Head of caudate nucleus (tissue), 42 donors: Measurements from ENCODE around the gene NLK.
A peak's percentile ranks its signal among the peaks of the same experiment; 100 is the strongest.
"Not testable (repeated sequence)": the region's sequence is repeated elsewhere in the genome, so short reads cannot be mapped to it uniquely, and the experiment has no call there.

Experiments
- DNase-seq, 42 donors: peaks; one replicate each; pipeline versions ENCODE4 v3.0.0 to v3.0.0-alpha.2; 2020 to 2021; ENCODE audit warnings: mixed read lengths in 7 of 42
- intact Hi-C: fragments of 100-400 bp; cut with DNase I; formaldehyde crosslinking; loops from one replicate; pipeline ENCODE4 v1.15.0; 2022

Gene NLK

DNA sequence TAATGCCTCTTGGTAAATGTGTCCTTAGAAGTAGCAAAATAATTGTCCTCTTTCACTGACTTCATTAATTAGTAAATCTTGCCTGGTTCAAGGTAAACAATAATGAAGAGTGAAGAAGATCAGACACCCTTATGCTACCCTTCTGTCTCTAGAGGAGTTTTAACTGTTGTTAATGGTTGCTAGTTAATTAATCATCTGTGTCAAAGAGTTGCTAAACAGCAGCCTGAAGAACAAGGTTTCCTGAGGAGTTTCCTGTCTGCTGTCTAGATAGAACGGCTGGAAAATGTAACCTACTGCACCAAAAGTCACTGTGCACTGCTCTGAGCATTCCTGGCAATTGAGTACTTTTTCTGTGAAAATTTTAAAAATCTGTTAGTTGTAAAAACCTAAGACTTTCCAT, 131.3 kb downstream of the NLK start:
- no peak for DNase-seq
- intact Hi-C loops = no loop called here

DNA sequence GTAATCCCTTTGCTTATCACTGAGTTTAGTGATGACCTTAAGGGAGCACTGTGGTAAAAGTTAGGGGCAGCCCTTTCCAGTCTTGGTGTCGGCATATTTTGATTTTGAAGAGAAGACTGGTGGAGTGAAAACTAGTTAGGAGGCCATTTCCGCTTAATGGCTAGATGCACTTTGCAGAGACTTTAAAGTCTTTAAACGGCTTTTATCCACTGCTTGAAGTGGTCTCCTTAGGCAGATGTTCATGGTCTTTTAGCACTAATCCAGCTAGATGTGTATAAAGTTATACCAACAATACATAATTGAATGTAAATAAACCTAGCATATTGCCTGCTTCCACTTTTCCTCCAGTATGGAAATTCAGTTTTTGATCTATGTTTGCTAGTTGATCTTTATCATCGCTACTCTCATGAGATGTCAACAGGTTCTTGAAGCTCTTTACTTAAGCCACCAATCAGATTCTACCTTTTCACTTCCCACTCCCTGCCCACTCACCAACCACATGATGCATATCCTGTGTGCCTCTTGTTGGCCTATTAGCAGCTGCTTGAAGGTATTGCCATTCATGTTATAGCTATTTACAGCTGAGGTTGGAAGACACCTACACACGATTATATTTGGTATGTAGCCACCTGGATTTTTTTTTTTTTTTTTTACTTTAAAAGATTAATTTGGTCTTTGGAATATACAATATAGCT, 132.0 kb downstream of the NLK start:
- intact Hi-C loops = no loop called here
- DNase-seq = no peak

DNA sequence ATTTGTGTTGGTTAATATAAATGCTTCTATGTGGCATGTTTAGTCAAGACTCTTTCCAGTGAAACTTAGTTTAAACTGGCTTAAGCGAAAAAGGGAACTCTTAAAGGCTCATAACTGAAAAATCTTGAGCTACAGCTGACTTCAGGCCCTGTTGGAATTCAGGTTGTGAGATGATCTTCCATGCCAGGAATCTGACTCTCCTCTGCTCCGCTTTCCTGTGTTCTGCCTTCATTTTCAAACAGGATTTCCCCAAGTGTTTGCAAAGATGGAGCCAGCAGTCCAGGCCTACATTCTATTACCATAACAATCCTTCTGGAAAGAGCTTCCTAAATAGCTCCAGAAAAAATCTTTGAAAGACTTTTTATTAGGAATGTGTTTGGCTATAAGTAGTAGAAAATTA, 134.9 kb downstream of the NLK start:
- no peak for DNase-seq
- intact Hi-C loops = no loop called here

DNA sequence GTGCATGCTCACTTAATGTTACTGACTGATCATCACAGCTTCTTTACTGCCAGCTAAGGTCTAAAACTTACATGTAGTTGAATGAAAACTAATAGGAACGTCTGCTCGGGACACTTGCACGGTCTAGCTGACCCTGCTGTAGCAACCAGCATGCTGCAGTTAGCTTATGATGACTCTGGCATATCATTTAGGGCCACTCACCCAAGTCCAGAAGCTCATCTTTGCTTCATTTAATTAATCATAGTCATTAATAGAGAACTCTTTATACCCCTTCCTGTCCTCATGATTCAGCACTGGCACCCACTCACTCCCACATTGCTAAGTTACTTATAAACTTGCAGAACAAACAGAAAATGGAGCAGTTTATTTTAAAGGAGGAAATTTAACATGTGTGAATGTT, 136.3 kb downstream of the NLK start:
- peak in 7 of 42 donors; percentile 9 to 48 (median 22) for DNase-seq
- intact Hi-C loops = no loop called here

DNA sequence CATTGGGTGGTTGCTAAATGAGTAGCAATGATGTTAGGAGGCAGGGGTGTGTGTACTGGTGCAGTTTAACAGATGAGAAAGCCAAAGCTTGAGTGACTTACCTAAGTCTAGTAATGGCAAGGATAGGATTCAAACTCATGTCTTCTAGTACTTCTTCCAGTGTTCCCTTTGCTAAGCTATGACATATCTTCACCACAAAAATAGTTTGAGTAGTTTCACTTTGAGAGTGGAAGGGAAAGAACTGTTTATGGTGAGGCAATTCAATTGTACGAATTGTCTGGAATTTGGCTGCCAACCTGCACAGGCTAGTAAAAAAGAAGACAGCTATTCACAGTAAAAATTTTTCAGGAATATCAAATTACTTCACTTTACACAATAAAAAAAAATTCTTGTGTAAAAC, 138.0 kb downstream of the NLK start:
- DNase-seq = no peak
- intact Hi-C loops = no loop called here

DNA sequence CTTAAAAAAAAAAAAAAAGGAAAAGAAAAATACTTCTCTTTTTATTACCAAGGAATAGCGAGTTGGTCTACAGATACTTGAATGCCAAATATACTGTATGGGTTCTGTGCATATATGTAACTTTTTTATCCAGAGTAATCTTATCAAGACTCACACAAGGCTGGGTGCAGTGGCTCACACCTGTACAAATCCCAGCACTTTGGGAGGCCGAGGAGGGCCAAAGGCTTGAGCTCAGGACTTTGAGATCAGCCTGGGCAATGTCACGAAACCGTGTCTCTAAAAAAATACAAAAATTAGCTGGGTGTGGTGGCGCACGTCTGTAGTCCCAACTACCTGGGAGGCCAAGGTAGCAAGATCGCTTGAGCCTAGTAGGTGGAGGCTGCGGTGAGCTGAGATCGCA, 139.1 kb downstream of the NLK start:
- intact Hi-C loops = no loop called here
- no peak for DNase-seq

DNA sequence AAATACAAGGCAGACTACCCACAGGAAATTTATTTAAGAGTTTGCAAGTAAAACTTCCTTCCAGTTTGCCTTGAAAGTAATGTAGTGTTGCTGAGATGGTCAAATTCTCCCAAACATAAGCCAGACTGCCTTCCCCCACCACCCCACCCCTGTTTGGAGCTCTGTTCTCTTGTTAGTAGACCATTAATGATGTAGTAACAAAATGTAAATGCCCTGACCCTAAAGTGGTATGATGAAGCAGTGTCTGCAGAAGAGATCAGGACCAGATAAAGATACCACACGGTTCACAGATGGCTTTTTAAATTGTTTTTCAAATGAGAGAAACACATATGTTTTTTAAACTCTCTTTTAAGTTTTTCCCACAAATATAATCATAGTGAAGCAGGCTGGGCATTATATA, 140.1 kb downstream of the NLK start:
- DNase-seq = no peak
- intact Hi-C loops = no loop called here

DNA sequence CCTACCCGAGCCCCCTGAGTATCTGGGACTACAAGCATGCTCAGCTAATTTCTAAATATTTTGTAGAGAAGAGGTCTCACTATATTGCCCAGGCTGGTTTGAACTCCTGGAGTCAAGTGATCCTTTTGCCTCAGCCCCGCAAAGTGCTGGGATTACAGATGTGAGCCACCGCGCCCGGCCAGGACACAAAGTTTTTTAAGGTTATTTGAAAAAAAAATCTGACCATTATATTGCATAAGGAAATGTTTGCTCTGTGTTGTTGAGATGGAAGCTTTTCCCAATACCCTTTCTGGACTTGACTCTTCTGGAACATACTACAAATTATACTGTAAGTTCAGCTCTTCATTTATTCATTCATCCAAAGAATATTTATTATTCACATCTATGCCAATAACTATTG, 143.2 kb downstream of the NLK start:
- intact Hi-C loops = no loop called here
- no peak for DNase-seq

DNA sequence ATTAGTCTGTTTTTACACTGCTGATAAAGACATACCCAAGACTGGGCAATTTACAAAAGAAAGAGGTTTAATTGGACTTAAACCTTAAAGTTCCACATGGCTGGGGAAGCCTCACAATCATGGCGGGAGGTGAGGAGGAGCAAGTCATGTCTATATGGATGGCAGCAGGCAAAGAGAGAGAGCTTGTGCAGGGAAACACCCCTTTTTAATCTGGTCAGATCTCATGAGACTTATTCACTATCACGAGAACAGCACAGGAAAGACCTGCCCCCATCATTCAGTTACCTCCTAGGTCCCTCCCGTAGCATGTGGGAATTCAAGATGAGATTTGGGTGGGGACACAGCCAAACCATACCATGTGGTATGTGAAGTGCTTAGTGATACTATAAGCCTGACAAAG, 144.0 kb downstream of the NLK start:
- intact Hi-C loops, DNase-seq: not testable (repeated sequence)

DNA sequence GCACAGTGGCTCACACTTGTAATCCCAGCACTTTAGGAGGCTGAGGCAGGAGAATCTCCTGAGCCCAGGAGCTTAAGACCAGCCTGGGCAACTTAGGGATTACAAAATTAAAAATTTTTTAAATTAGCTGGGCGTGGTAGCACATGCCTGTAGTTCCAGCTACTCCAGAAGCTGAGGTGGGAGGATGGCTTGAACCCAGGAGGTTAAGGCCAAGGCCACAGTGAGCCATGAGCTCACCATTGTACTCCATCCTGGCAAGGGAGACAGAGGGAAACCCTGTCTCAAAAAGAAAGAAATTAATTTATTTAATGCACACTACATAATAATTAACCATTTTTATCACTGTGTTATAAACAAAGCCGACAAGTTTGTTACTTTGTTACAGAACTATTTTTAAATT, 145.5 kb downstream of the NLK start:
- no peak for DNase-seq
- intact Hi-C loops = no loop called here

DNA sequence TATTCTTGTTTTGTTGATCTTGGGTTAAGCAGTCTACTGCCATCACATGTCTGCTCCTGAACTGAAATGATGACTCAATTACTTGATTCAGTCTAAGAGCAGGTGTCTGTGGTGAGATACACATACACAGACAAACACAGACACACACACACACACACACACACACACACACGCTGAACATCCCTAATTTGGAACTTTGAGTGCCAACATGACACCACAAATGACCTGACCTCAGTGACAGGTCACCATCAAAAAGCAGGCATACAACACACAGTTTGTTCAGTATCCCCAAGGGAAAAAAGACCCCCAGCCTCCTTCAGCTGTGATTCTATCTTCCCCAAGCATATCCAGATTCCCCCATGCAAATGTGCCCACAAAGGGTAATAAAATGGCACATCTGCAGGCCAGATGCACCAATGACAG, 146.4 kb downstream of the NLK start:
- DNase-seq = no peak
- intact Hi-C loops = no loop called here

DNA sequence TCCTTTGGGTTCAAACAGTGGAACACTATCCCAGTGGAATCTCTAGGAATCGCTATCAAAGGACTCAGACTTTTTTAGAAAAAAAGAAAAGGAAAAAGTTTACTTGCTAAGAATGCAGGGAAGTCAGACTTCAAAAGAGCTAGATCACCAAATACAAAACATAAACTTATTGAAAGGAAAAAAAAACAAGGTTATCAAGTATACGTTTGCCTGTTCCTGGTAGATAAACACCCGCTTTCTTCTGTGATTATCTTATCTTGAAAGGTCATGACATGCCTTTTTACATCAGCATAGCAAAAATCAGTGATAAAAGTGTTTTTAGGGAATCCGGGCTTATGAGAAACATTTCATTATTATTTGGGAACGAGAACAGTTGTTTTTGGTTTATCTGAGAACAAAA, 147.2 kb downstream of the NLK start:
- intact Hi-C loops = no loop called here
- no peak for DNase-seq

DNA sequence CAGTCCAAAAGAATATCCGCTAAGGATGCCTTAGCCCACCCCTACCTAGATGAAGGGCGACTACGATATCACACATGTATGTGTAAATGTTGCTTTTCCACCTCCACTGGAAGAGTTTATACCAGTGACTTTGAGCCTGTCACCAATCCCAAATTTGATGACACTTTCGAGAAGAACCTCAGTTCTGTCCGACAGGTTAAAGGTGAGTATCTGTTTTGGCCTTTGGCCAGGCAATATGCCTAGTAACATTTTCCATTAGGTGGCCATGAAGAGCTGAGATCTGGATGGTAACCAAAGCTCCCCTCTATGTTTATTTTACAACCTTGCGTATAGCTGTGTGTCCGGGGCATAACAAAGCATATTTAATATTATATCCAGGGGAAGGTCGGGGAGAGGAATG, 148.5 kb downstream of the NLK start:
- intact Hi-C loops = no loop called here
- DNase-seq = no peak

DNA sequence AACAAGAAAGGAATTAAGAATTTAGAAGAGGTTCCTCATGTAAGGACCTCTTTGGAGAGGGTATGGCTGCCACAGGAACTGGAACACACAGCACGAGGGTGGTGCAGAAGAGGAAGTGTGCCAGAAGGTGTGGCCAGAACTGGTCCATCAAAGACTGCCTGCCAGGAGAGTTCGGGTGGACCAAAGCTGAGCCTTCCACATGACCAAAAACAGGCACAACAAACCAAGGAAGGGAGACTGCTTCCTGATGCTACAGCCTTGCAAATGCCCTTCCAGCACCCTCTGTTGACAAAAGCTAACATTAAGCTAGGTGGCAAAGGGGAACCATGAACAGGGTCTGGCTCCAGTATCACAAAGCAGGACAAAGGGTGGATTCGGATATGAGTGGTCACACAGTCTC, 150.8 kb downstream of the NLK start:
- intact Hi-C loops = no loop called here
- DNase-seq = peak in 30 of 42 donors; percentile 6 to 59 (median 24)

DNA sequence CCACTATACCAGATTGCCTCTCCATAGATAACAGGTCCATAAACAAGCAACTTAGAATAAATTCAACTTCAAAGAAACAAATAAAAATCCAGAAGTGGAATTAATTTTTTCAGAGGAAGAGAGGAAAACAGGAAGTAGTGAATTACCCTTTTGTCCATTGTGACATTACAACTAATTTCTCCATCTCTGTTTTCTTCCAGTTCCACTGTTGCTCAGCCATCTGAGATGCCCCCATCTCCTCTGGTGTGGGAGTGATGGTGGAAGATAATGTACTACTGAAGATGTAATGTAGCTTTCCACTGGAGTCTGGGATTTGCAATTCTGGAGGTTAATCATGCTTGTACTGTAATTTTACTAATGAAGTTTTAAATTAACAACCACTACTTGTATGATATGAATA, 151.9 kb downstream of the NLK start:
- no peak for DNase-seq
- intact Hi-C loops = no loop called here

DNA sequence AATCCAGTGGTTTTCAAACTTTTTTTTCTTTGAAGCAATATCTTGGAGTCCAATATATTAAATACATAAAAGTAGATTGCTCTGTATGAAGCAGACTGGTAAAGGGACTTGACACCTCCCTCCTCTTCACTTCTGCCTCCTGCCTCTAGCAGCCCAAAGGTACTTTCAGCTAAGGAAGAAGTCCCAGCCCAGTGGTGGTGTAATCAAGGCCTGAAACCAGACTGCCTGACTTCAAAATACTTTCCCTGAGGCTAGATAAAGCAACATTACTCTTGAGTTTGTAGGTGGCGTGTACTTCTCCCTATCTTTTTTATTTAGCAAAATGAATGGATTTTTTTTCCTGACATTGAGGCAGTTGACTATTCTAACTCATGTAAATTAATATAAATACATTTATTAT, 154.2 kb downstream of the NLK start:
- intact Hi-C loops = no loop called here

DNA sequence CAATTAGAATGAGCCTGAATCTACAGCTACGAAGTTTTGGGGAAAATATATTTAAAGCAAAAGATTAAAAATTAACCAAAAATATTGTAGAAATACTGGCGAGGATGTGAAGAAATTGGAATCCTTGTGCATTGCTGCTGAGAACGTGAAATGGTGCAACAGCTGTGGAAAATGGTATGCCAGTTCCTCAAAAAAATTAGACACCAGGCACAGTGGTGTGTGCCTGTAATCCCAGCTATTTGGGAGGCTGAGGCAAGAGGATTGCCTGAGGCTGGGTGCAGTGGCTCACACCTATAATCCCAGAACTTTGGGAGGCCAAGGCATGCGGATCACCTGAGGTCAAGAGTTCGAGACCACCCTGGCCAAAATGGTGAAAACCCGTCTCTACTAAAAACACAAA, 156.6 kb downstream of the NLK start:
- intact Hi-C loops = no loop called here
- no peak for DNase-seq

More for the DNA sequence above, 154.2 kb downstream of the NLK start:
- no peak for DNase-seq

DNA sequence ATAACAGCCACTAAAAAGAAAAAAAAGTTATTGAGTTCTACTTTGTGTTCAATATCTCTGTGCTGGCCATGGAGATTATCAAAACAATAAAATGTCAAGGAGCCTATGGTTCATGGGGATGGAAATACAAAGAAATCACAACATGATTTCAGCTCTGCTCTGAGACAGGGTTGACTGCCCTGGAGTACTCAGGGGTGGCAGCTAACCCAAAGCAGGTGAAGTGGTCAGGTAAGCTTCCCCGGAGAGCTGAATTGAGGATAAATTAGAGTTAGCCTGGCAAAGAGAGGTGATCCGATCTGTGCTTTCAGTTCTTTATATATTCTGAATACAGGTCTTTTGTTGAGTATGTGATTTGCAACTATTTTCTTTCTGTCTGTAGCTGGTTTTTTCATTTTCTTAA, 157.3 kb downstream of the NLK start:
- DNase-seq = no peak
- intact Hi-C loops = no loop called here

DNA sequence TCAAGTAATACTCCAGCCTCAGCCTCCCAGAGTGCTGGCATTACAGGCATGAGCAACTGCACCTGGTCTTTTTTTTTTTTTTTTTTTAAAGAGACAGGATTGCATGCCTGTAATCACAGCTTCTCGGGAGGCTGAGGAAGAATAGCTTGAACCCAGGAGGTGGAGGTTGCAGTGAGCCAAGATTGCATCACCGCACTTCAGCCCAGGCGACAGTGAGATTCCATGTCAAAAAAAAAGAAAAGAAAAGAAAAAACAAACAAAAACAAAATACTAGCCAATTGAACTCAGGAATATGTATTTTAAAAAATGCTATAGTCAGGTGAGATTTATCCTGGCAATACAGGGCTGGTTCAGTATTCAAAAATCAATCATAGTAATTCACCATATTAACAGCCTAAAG, 158.8 kb downstream of the NLK start:
- intact Hi-C loops = no loop called here
- DNase-seq = no peak

DNA sequence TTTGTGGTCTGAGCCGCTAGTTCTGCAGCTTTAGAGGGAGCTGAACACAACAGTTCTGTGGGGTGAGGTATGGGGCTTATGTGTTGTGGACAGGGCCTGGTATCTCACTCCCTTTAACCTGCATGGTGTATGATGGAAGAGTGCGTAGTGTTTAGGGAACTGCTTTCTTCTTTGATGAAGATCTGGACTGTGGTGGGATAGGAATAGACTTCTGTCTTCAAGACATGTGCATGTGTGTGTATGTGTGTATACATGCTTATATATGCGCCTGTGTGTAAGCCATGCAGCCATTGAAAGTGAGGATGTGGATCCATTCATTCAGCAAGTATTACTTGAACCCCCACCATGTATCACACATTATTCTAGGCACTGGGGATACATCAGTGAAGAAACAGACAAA, 161.8 kb downstream of the NLK start:
- intact Hi-C loops = no loop called here
- no peak for DNase-seq

DNA sequence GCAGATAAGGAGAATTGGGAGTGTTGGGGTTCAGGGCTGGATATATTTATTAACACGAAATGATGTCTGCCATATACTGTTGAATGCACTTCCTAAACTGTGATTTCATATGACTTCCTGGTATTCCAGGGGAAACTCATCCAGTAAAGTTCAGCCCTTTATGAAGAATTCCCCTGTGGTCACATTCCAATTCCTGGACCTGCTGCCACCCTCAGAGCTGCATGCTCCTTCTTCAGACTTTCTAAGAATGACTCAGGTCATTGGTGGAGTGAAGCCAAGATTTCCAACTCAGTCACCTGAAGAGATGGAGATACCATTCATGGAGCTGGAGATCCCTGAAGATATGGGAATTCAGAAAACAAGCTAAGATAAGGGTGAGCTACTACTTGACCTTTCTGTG, 162.3 kb downstream of the NLK start:
- intact Hi-C loops = no loop called here
- no peak for DNase-seq

DNA sequence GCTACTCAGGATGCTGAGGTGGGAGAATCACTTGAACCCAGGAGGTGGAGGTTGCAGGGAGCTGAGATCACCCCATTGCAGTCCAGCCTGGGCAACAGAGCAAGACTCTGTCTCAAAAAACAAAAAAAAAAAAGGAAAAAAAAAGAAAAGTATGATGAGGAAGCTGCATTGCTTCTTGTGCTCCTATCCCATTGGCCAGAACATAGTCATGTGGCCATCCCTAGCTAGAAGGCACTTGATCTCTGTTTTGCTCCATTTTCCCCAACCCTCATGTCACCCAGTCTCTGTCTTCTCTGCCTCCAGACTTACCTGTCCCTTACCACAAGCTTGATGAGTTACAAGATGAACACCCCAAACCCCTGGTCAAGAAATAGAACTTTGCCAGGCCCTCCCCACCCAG, 163.8 kb downstream of the NLK start:
- intact Hi-C loops = no loop called here
- DNase-seq = no peak
